ENCODE results near the gene RALGAPB. TPM values are rescaled to one million over a fixed set of nuclear protein-coding genes. Genes with fewer than 3 reads are reported as not detected.

Gene RALGAPB
- total RNA-seq, 2 donors from 2014 or later, result 38.3 to 45.5 TPM

DNA sequence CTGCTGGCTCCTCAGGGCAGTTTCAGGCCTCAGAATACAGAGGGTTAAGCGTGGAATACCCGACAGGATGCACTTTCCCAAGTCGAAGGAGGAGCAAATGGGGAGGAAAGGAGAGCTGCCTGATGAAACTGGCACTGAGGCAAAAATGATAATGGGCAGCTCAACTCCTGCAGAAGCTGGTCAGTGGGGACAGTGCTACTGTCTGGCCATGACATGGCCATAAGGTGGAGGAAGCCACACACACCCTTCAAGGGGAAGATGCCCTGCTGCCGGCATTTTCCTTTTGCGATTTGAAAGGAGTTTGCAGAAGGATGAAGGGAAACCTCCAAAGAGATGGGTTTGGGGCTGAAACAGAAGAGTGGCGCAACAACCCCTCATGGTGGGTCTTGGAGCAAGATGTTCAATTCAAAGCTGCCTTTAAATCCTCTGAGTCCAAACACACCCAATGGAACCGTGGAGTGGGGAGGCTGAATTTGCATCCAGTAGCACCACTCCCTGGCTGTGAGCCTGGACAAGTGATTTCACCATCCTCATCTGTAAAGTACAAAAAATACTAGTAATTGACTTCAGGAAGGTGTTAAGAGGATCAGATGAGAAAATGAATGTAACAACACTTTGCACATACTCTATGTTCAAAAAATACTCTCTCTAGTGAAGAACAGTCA, 111.6 kb downstream of the RALGAPB start:
- Histone ChIP-seq H3K36me3 (ENCODE audit: control insufficient read depth, insufficient read depth, low read length) (no peaks in the 10 kb centered on the region), H3K4me3 (ENCODE audit: low read length) (no peak overlapping the region), H3K9ac (ENCODE audit: extremely low read depth, low read length, poor library complexity, severe bottlenecking) (no peak overlapping the region), H3K27me3 (ENCODE audit: control insufficient read depth, insufficient read depth, low read length, poor library complexity, severe bottlenecking) (no peaks in the 10 kb centered on the region), H3K27ac (ENCODE audit: low read depth, low read length) (no peak overlapping the region), H3K9me3 (ENCODE audit: control insufficient read depth, low read length) (no peaks in the 10 kb centered on the region), H3K4me1 (ENCODE audit: control insufficient read depth, insufficient read depth, low read length) (peaks cover 13% of the 10 kb centered on the region)
- TF ChIP-seq, protein P1, sequence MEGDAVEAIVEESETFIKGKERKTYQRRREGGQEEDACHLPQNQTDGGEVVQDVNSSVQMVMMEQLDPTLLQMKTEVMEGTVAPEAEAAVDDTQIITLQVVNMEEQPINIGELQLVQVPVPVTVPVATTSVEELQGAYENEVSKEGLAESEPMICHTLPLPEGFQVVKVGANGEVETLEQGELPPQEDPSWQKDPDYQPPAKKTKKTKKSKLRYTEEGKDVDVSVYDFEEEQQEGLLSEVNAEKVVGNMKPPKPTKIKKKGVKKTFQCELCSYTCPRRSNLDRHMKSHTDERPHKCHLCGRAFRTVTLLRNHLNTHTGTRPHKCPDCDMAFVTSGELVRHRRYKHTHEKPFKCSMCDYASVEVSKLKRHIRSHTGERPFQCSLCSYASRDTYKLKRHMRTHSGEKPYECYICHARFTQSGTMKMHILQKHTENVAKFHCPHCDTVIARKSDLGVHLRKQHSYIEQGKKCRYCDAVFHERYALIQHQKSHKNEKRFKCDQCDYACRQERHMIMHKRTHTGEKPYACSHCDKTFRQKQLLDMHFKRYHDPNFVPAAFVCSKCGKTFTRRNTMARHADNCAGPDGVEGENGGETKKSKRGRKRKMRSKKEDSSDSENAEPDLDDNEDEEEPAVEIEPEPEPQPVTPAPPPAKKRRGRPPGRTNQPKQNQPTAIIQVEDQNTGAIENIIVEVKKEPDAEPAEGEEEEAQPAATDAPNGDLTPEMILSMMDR (conservative IDR thresholded peaks at IDR 0.05), result no peak
- H3K36me3 Mint-ChIP-seq (ENCODE audit: low read depth), result no peaks in the 10 kb centered on the region
- H3K27ac Mint-ChIP-seq, result no peak overlapping the region
- no peak for DNase-seq
- H3K4me1 Mint-ChIP-seq, result peaks cover 34% of the 10 kb centered on the region
- WGBS, 2 experiments (ENCODE audit: insufficient coverage in 1 of 2, insufficient read length in 1 of 2), result 74 to 75% methylated on average over 6 to 7 of the region's 7 CpGs
- H3K27me3 Mint-ChIP-seq (ENCODE audit: insufficient read depth), result no peaks in the 10 kb centered on the region
- H3K4me3 Mint-ChIP-seq, result no peak overlapping the region
- no peaks in the 10 kb centered on the region for H3K9me3 Mint-ChIP-seq

GRCh38 chr20:38585404-38586180, 112.9 kb downstream of the RALGAPB start:
- Histone ChIP-seq H3K9ac (ENCODE audit: extremely low read depth, low read length, poor library complexity, severe bottlenecking) (no peak overlapping the region), H3K36me3 (ENCODE audit: control insufficient read depth, insufficient read depth, low read length) (no peaks in the 10 kb centered on the region), H3K27me3 (ENCODE audit: control insufficient read depth, insufficient read depth, low read length, poor library complexity, severe bottlenecking) (no peaks in the 10 kb centered on the region), H3K9me3 (ENCODE audit: control insufficient read depth, low read length) (no peaks in the 10 kb centered on the region), H3K4me1 (ENCODE audit: control insufficient read depth, insufficient read depth, low read length) (peaks cover 12% of the 10 kb centered on the region), H3K27ac (ENCODE audit: low read depth, low read length) (no peak overlapping the region), H3K4me3 (ENCODE audit: low read length) (no peak overlapping the region)
- no peak for DNase-seq
- Mint-ChIP-seq H3K4me1 (peaks cover 25% of the 10 kb centered on the region), H3K36me3 (ENCODE audit: low read depth) (no peaks in the 10 kb centered on the region), H3K9me3 (no peaks in the 10 kb centered on the region), H3K27me3 (ENCODE audit: insufficient read depth) (no peaks in the 10 kb centered on the region), H3K4me3 (no peak overlapping the region), H3K27ac (no peak overlapping the region)
- 93 to 95% methylated on average over 7 to 10 of the region's 10 CpGs for WGBS, 2 experiments (ENCODE audit: insufficient coverage in 1 of 2, insufficient read length in 1 of 2)
- TF ChIP-seq, protein P1 (conservative IDR thresholded peaks at IDR 0.05), result no peak

GRCh38 chr20:38586181-38586525, 113.5 kb downstream of the RALGAPB start:
- no peaks in the 10 kb centered on the region for H3K9me3 ChIP-seq (ENCODE audit: control insufficient read depth, low read length)
- Mint-ChIP-seq H3K27me3 (ENCODE audit: insufficient read depth) (no peaks in the 10 kb centered on the region), H3K4me1 (peaks cover 20% of the 10 kb centered on the region), H3K36me3 (ENCODE audit: low read depth) (no peaks in the 10 kb centered on the region), H3K27ac (no peak overlapping the region), H3K4me3 (no peak overlapping the region), H3K9me3 (no peaks in the 10 kb centered on the region)
- peaks cover 10% of the 10 kb centered on the region for H3K4me1 ChIP-seq (ENCODE audit: control insufficient read depth, insufficient read depth, low read length)
- no peak for DNase-seq
- H3K27ac ChIP-seq (ENCODE audit: low read depth, low read length), result no peak overlapping the region
- no peak overlapping the region for H3K4me3 ChIP-seq (ENCODE audit: low read length)
- no peak overlapping the region for H3K9ac ChIP-seq (ENCODE audit: extremely low read depth, low read length, poor library complexity, severe bottlenecking)
- TF ChIP-seq, protein P1 (conservative IDR thresholded peaks at IDR 0.05), result no peak
- no peaks in the 10 kb centered on the region for H3K27me3 ChIP-seq (ENCODE audit: control insufficient read depth, insufficient read depth, low read length, poor library complexity, severe bottlenecking)
- 85% methylated on average over 3 of the region's 3 CpGs; no CpG with 5 or more reads in 1 of the 2 experiments for WGBS, 2 experiments (ENCODE audit: insufficient coverage in 1 of 2, insufficient read length in 1 of 2)
- H3K36me3 ChIP-seq (ENCODE audit: control insufficient read depth, insufficient read depth, low read length), result no peaks in the 10 kb centered on the region

All from endodermal cell (in vitro differentiated cells).